HL-60 (cell line): ENCODE data around the gene ST7.

Experiments
- DNase-seq, 2 experiments: peaks; one replicate each; pipeline ENCODE4 v3.0.0-alpha.2; 2010 to 2020; ENCODE audit warnings: low read depth in 1 of 2, low spot score in 1 of 2
- H3K27ac ChIP-seq: fragments of 250-450 bp; sonication (Bioruptor Pico); replicated peaks from 2 replicates; pipeline ENCODE4 v1.5.1; 2020; ENCODE audit warnings: mild to moderate bottlenecking, moderate library complexity
- H3K27me3 ChIP-seq: fragments of 250-450 bp; sonication (Bioruptor Pico); 2 replicates; pipeline ENCODE4 v1.5.1; 2021; ENCODE audit warnings: mild to moderate bottlenecking, moderate library complexity; ENCODE audit not compliant: insufficient read depth, poor library complexity, severe bottlenecking
- H3K4me3 ChIP-seq: replicated peaks from 2 replicates; pipeline ENCODE4 v1.5.1; 2011; ENCODE audit warnings: mild to moderate bottlenecking, control low read depth, low read length; ENCODE audit not compliant: insufficient read depth
- GABPA ChIP-seq: IDR thresholded peaks from 2 replicates; pipeline ENCODE4 v1.6.1; 2012; ENCODE audit warnings: low read depth
- POLR2AphosphoS5 ChIP-seq: IDR thresholded peaks from 2 replicates; pipeline ENCODE4 v1.6.1; 2012; ENCODE audit warnings: low read depth
- SPI1 ChIP-seq: IDR thresholded peaks from 2 replicates; pipeline ENCODE4 v1.6.1; 2012; ENCODE audit warnings: low read depth, mild to moderate bottlenecking, borderline replicate concordance
- TF ChIP-seq, protein P1 (sequence below): IDR thresholded peaks from 2 replicates; pipeline ENCODE4 v1.6.1; 2012; ENCODE audit warnings: low read depth; ENCODE audit not compliant: insufficient replicate concordance
- TF ChIP-seq, protein P2 (sequence below): IDR thresholded peaks from one replicate; pipeline ENCODE4 v1.5.1; 2011; ENCODE audit warnings: low read length, control low read depth, inconsistent platforms; ENCODE audit not compliant: insufficient read depth

The ST7 gene

DNA sequence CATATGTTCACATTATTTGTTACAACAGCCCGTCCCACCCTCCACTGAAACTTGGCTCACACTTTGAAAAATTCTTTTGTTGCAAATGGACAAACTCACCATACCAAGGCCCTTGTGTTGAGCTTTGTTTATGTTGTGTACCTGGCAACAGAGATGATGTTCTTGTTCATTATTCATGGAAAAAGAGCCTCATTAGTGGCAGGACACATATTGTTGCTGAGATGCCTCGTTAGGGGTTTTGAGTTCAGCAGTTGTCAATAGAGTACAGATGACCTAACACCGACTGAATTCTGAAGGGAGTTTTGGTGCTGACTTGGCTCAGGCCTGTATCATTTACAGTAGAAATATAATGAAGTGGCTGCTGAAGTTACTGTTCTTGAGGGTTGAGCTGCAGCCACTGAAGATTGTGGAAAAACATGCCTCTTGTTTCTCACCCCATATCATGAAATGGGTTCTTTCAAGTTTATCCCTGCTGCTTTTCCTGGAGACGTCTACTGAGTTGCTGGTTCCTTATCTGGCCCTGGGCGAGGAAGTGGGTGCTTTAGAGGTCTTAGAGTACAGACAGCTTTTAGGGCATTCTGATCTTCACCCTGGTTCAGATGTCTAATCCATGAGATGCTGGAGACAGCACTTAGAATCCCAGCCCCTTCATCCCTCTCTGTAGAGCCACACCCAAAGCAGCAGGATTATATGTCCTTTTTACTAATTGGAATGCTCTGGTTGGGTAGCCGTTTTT is 219.9 kb downstream of the ST7 start:
- DNase-seq: no peak
- no peak overlapping the region for H3K4me3 ChIP-seq
- TF ChIP-seq, protein P1, sequence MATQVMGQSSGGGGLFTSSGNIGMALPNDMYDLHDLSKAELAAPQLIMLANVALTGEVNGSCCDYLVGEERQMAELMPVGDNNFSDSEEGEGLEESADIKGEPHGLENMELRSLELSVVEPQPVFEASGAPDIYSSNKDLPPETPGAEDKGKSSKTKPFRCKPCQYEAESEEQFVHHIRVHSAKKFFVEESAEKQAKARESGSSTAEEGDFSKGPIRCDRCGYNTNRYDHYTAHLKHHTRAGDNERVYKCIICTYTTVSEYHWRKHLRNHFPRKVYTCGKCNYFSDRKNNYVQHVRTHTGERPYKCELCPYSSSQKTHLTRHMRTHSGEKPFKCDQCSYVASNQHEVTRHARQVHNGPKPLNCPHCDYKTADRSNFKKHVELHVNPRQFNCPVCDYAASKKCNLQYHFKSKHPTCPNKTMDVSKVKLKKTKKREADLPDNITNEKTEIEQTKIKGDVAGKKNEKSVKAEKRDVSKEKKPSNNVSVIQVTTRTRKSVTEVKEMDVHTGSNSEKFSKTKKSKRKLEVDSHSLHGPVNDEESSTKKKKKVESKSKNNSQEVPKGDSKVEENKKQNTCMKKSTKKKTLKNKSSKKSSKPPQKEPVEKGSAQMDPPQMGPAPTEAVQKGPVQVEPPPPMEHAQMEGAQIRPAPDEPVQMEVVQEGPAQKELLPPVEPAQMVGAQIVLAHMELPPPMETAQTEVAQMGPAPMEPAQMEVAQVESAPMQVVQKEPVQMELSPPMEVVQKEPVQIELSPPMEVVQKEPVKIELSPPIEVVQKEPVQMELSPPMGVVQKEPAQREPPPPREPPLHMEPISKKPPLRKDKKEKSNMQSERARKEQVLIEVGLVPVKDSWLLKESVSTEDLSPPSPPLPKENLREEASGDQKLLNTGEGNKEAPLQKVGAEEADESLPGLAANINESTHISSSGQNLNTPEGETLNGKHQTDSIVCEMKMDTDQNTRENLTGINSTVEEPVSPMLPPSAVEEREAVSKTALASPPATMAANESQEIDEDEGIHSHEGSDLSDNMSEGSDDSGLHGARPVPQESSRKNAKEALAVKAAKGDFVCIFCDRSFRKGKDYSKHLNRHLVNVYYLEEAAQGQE: no peak
- TF ChIP-seq SPI1: no peak
- TF ChIP-seq, protein P2, sequence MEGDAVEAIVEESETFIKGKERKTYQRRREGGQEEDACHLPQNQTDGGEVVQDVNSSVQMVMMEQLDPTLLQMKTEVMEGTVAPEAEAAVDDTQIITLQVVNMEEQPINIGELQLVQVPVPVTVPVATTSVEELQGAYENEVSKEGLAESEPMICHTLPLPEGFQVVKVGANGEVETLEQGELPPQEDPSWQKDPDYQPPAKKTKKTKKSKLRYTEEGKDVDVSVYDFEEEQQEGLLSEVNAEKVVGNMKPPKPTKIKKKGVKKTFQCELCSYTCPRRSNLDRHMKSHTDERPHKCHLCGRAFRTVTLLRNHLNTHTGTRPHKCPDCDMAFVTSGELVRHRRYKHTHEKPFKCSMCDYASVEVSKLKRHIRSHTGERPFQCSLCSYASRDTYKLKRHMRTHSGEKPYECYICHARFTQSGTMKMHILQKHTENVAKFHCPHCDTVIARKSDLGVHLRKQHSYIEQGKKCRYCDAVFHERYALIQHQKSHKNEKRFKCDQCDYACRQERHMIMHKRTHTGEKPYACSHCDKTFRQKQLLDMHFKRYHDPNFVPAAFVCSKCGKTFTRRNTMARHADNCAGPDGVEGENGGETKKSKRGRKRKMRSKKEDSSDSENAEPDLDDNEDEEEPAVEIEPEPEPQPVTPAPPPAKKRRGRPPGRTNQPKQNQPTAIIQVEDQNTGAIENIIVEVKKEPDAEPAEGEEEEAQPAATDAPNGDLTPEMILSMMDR: no peak
- TF ChIP-seq POLR2AphosphoS5: no peak
- TF ChIP-seq GABPA: no peak
- no peak overlapping the region for H3K27ac ChIP-seq
- no peaks in the 10 kb centered on the region for H3K27me3 ChIP-seq

DNA sequence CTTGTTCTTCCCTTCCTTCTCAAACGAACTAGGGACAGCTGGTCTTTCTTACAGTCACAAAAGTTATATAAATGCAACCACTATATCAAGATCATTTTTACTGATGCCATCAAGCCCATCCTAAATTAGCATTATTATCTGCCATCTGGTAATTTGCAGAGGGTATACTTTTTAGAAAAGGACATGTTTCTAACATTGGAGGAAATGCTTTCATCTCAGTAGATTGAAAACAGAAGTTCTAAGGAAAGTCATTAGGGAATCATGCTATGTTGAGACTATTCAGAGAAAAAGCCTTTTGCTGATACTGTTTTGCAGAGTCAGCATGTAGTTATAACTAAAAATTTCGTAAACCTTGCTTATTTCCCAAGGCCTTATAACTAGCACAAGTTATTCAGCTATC is 222.9 kb downstream of the ST7 start:
- H3K27ac ChIP-seq: no peak overlapping the region
- no peak for TF ChIP-seq POLR2AphosphoS5
- TF ChIP-seq, protein P2: no peak
- no peak for TF ChIP-seq GABPA
- H3K4me3 ChIP-seq: no peak overlapping the region
- H3K27me3 ChIP-seq: no peaks in the 10 kb centered on the region
- no peak for DNase-seq

DNA sequence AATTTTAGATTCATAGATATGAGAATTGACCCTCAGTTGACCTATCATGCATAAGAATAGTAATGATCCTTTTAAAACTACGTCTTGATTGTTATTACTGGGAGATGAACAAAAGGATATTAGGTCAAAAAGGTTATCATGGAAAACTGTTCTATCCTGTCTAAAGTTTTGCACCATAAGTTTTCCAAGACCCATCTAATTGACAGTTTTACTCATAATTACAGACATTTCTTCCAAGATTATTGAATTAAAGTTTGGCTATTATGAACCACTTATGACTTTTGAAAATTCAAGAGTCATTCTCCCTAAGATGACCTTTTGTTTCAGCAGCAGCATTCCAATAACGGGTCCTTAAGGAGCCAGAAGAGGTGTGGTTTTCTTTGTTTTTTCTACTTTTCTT is 225.3 kb downstream of the ST7 start:
- H3K27me3 ChIP-seq: no peaks in the 10 kb centered on the region
- no peak overlapping the region for H3K4me3 ChIP-seq
- H3K27ac ChIP-seq: no peak overlapping the region
- TF ChIP-seq, protein P2: no peak
- TF ChIP-seq POLR2AphosphoS5: no peak
- TF ChIP-seq, protein P1: no peak
- TF ChIP-seq SPI1: no peak
- TF ChIP-seq GABPA: no peak
- no peak for DNase-seq

DNA sequence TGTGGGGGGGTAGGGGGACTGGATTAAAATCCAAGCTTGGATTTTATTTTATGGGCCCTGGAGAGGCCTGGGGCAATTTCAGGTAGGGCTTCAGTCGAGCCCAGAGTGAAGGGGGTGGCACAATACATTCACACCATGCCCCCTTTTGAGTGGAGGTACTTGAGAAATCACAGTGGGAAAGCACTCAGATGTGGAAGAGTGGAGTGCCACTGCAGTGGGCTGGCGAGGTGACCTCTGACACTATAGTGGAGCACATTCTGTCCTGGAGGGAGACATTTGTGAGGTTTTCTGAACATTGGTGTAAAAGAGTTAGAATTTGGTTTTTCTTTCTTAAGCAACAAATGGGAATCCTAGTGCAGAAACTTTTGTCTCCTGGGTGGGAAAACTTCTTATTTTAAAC is 226.4 kb downstream of the ST7 start:
- no peak overlapping the region for H3K4me3 ChIP-seq
- no peaks in the 10 kb centered on the region for H3K27me3 ChIP-seq
- TF ChIP-seq POLR2AphosphoS5 (no peak), SPI1 (no peak), GABPA (no peak)
- TF ChIP-seq, protein P2: no peak
- TF ChIP-seq, protein P1: no peak
- no peak for DNase-seq
- no peak overlapping the region for H3K27ac ChIP-seq
